Breast epithelium (tissue), 4 donors: ENCODE measurements around the gene AMOTL1. TPM values are rescaled to one million over a fixed set of nuclear protein-coding genes. Genes with fewer than 3 reads are reported as not detected.

Experiments
- DNase-seq, 2 donors: peaks; one replicate each; pipeline ENCODE4 v3.0.0-alpha.2; 2019; ENCODE audit warnings: low spot score in 2 of 2
- H3K27ac ChIP-seq, 2 donors: fragments of 200-600 bp; sonication (generic) in 1 of 2; one replicate each; pipeline ENCODE4 v1.5.1; 2016 to 2019; ENCODE audit warnings: mild to moderate bottlenecking in 1 of 2
- H3K27me3 ChIP-seq, 2 donors: fragments of 200-600 bp; sonication (generic) in 1 of 2; one replicate each; pipeline versions ENCODE4 v1.5.1 to v1.6.0; 2017 to 2019; ENCODE audit warnings: control low read depth in 1 of 2, mild to moderate bottlenecking in 1 of 2
- H3K36me3 ChIP-seq: fragments of 200-600 bp; one replicate; pipeline ENCODE4 v1.5.1; 2019
- H3K4me1 ChIP-seq, 2 donors: fragments of 200-600 bp; sonication (generic); one replicate each; pipeline ENCODE4 v1.5.1; 2016 to 2019; ENCODE audit warnings: control low read depth in 1 of 2
- H3K4me3 ChIP-seq, 3 donors: fragments of 200-600 bp; sonication (generic); 1 replicate in 2 of 3; 2 replicates in 1 of 3; pipeline ENCODE4 v1.5.1; 2016 to 2019; ENCODE audit warnings: mild to moderate bottlenecking in 3 of 3, moderate library complexity in 2 of 3
- H3K9me3 ChIP-seq, 2 donors: fragments of 200-600 bp; sonication (generic) in 1 of 2; one replicate each; pipeline ENCODE4 v1.5.1; 2016 to 2019; ENCODE audit warnings: control low read depth in 1 of 2
- CTCF ChIP-seq, 3 donors: fragments of 450-650 bp; IDR thresholded peaks; one replicate each; pipeline ENCODE4 v1.5.1; 2016 to 2017; ENCODE audit warnings: antibody characterized with exemption in 3 of 3, mild to moderate bottlenecking in 3 of 3, moderate library complexity in 3 of 3
- POLR2A ChIP-seq: fragments of 450-650 bp; IDR thresholded peaks from one replicate; pipeline ENCODE4 v1.6.1; 2016; ENCODE audit warnings: antibody characterized with exemption, mild to moderate bottlenecking, moderate library complexity
- POLR2AphosphoS5 ChIP-seq, 3 donors: sonication (generic); formaldehyde crosslinking; IDR thresholded peaks; one replicate each; pipeline ENCODE4 v1.6.1; 2017; ENCODE audit warnings: antibody characterized with exemption in 3 of 3
- intact Hi-C: fragments of 100-400 bp; cut with DNase I; formaldehyde crosslinking; loops from one replicate; pipeline ENCODE4 v1.15.1; 2023; ENCODE audit warnings: low total_unique reads
- total RNA-seq, 3 donors: library from RNA; depleted of rRNA; stranded (reverse); fragments of >200 nt; gene quantifications; one replicate each; pipeline ENCODE4 v1.1.0, GENCODE V29; 2016

The AMOTL1 gene
- total RNA-seq, 3 donors from 2014 or later = 35.5 to 41.4 (median 39.0) TPM

GRCh38 chr11:94769880-94770279, 1.7 kb downstream of the AMOTL1 start:
- Histone ChIP-seq H3K4me3 (peak overlapping the region; percentile 83 to 99 (median 84)), H3K4me1 (no peaks in the 10 kb centered on the region), H3K9me3 (no peaks in the 10 kb centered on the region), H3K36me3 (no peaks in the 10 kb centered on the region), H3K27me3 (no peaks in the 10 kb centered on the region), H3K27ac (peak overlapping the region; percentile 89 to 94)
- intact Hi-C loops = no loop called here
- TF ChIP-seq POLR2AphosphoS5 (IDR thresholded peaks at IDR 0.05) = no peak
- TF ChIP-seq POLR2A = no peak
- no peak for TF ChIP-seq CTCF (IDR thresholded peaks at IDR 0.05)
- DNase-seq = no peak

GRCh38 chr11:94770563-94771120, 2.5 kb downstream of the AMOTL1 start:
- H3K9me3 ChIP-seq = no peaks in the 10 kb centered on the region
- TF ChIP-seq POLR2AphosphoS5 (IDR thresholded peaks at IDR 0.05) (no peak), CTCF (IDR thresholded peaks at IDR 0.05) (no peak), POLR2A (no peak)
- no peaks in the 10 kb centered on the region for H3K27me3 ChIP-seq
- peak overlapping the region in 2 of 3 donors; percentile 83 to 84 for H3K4me3 ChIP-seq
- H3K36me3 ChIP-seq = no peaks in the 10 kb centered on the region
- DNase-seq = no peak
- peak overlapping the region in 1 of 2 donors; percentile 89 for H3K27ac ChIP-seq
- H3K4me1 ChIP-seq = no peaks in the 10 kb centered on the region
- intact Hi-C loops = no loop called here

GRCh38 chr11:94771390-94771789, 3.2 kb downstream of the AMOTL1 start:
- Histone ChIP-seq H3K4me1 (peaks cover 0 to under 1% of the 10 kb centered on the region in 2 donors), H3K27ac (peak overlapping the region in 1 of 2 donors; percentile 39), H3K4me3 (no peak overlapping the region), H3K36me3 (no peaks in the 10 kb centered on the region), H3K27me3 (no peaks in the 10 kb centered on the region), H3K9me3 (no peaks in the 10 kb centered on the region)
- DNase-seq = no peak
- TF ChIP-seq CTCF (IDR thresholded peaks at IDR 0.05) (no peak), POLR2A (no peak), POLR2AphosphoS5 (IDR thresholded peaks at IDR 0.05) (no peak)
- intact Hi-C loops = no loop called here

GRCh38 chr11:94771951-94772350, 3.8 kb downstream of the AMOTL1 start:
- Histone ChIP-seq H3K4me3 (no peak overlapping the region), H3K27me3 (no peaks in the 10 kb centered on the region), H3K9me3 (no peaks in the 10 kb centered on the region), H3K27ac (no peak overlapping the region), H3K36me3 (no peaks in the 10 kb centered on the region), H3K4me1 (peaks cover 0 to 6% of the 10 kb centered on the region in 2 donors)
- TF ChIP-seq CTCF (IDR thresholded peaks at IDR 0.05) (no peak), POLR2A (no peak), POLR2AphosphoS5 (IDR thresholded peaks at IDR 0.05) (no peak)
- intact Hi-C loops = no loop called here
- no peak for DNase-seq

- intact Hi-C loops = no loop called here
- Histone ChIP-seq H3K4me1 (peaks cover 0 to 7% of the 10 kb centered on the region in 2 donors), H3K27ac (no peak overlapping the region)
Measured at GRCh38 chr11:94773842-94774241, 5.7 kb downstream of the AMOTL1 start.

More at GRCh38 chr11:94773842-94774241, 5.7 kb downstream of the AMOTL1 start:
- TF ChIP-seq CTCF (IDR thresholded peaks at IDR 0.05) (no peak), POLR2A (no peak), POLR2AphosphoS5 (IDR thresholded peaks at IDR 0.05) (no peak)
- no peak for DNase-seq
- H3K4me3 ChIP-seq = no peak overlapping the region
- H3K9me3 ChIP-seq = no peaks in the 10 kb centered on the region
- no peaks in the 10 kb centered on the region for H3K36me3 ChIP-seq
- no peaks in the 10 kb centered on the region for H3K27me3 ChIP-seq
